Endothelial cell of umbilical vein (primary cell): ENCODE data around the gene HTR6. TPM values are rescaled to one million over a fixed set of nuclear protein-coding genes. Genes with fewer than 3 reads are reported as not detected.

Source experiments
- Bru-seq: library from RNA; stranded (reverse); fragments of 400-500 nt; gene quantifications from one replicate; lab custom pipeline; 2021; lab: Mats Ljungman, UMichigan
- BruChase-seq, 2 experiments: library from RNA; stranded (reverse); fragments of 400-500 nt; gene quantifications; one replicate each; lab custom pipeline; 2021; lab: Mats Ljungman, UMichigan
- BruUV-seq: library from RNA; stranded (reverse); fragments of 400-500 nt; replicated peaks from 2 replicates; lab custom pipeline; 2021; lab: Mats Ljungman, UMichigan
- CTCF ChIA-PET: fragments of 300-600, 350-600 bp; sonication (Branson Sonifier 250); formaldehyde crosslinking; loops from one replicate; lab custom pipeline; 2021; ENCODE audit warnings: antibody characterized with exemption, inconsistent platforms; lab: Charles Lee
- POLR2A ChIA-PET: fragments of 300-600, 350-600 bp; sonication (Branson Sonifier 250); formaldehyde crosslinking; loops from one replicate; lab custom pipeline; 2021; ENCODE audit warnings: antibody characterized with exemption, inconsistent platforms; lab: Charles Lee
- DNase-seq: peaks from one replicate; pipeline ENCODE4 v3.0.0-alpha.2; 2011; ENCODE audit warnings: low read depth, low spot score
- FAIRE-seq: peaks from 2 replicates; lab custom pipeline; 2011; peaks lifted over from hg19 to GRCh38; lab: Jason Lieb, UNC
- H2AFZ ChIP-seq: 2 replicates; pipeline ENCODE4 v1.6.0; 2012; ENCODE audit warnings: low read depth, low read length, control low read depth, inconsistent platforms
- H3K27ac ChIP-seq: 2 replicates; pipeline ENCODE4 v1.5.1; 2011; ENCODE audit warnings: low read depth, mild to moderate bottlenecking, control low read depth, low read length, moderate library complexity; ENCODE audit not compliant: insufficient read depth
- H3K27me3 ChIP-seq, 2 experiments: 2 replicates each; pipeline versions ENCODE4 v1.6.0 to v1.6.1; 2011; ENCODE audit warnings: low read length in 2 of 2, mixed read lengths in 1 of 2; ENCODE audit not compliant: control insufficient read depth in 2 of 2, insufficient read depth in 2 of 2
- H3K36me3 ChIP-seq, 2 experiments: 2 replicates in 1 of 2; 3 replicates in 1 of 2; pipeline ENCODE4 v1.5.1; 2011; ENCODE audit warnings: low read length in 2 of 2, mild to moderate bottlenecking in 1 of 2, moderate library complexity in 1 of 2; ENCODE audit not compliant: control insufficient read depth in 2 of 2, insufficient read depth in 2 of 2; ENCODE audit errors: extremely low read depth in 1 of 2
- H3K4me1 ChIP-seq: 3 replicates; pipeline ENCODE4 v1.5.1; 2011; ENCODE audit warnings: mild to moderate bottlenecking, low read length; ENCODE audit not compliant: control insufficient read depth, insufficient read depth; ENCODE audit errors: extremely low read depth
- H3K4me2 ChIP-seq: 2 replicates; pipeline ENCODE4 v1.6.1; 2011; ENCODE audit warnings: low read length, control low read depth, mixed read lengths; ENCODE audit not compliant: insufficient read depth
- H3K4me3 ChIP-seq, 3 experiments: fragments of 200-600 bp in 1 of 3; sonication (generic), shearing (Covaris generic) in 1 of 3; replicated peaks in 1 of 3; 2 replicates each; pipeline ENCODE4 v1.5.1; 2011 to 2016; ENCODE audit warnings: control low read depth in 3 of 3, low read length in 3 of 3, mild to moderate bottlenecking in 2 of 3, inconsistent platforms in 1 of 3, low read depth in 1 of 3, moderate library complexity in 1 of 3; ENCODE audit not compliant: insufficient read depth in 1 of 3
- H3K79me2 ChIP-seq: 2 replicates; pipeline ENCODE4 v1.6.0; 2012; ENCODE audit warnings: low read length, inconsistent platforms; ENCODE audit not compliant: control insufficient read depth, insufficient read depth
- H3K9ac ChIP-seq: replicated peaks from 2 replicates; pipeline ENCODE3; 2011; ENCODE audit warnings: low read length, control low read depth; ENCODE audit not compliant: insufficient read depth; ENCODE audit errors: extremely low read depth
- H3K9me1 ChIP-seq: replicated peaks from 3 replicates; pipeline ENCODE4 v1.6.0; 2011; ENCODE audit warnings: mild to moderate bottlenecking, low read length; ENCODE audit not compliant: control insufficient read depth, insufficient read depth; ENCODE audit errors: extremely low read depth
- H3K9me3 ChIP-seq: replicated peaks from 2 replicates; pipeline ENCODE4 v1.5.1; 2012; ENCODE audit warnings: low read length, inconsistent platforms; ENCODE audit not compliant: control insufficient read depth, insufficient read depth
- H4K20me1 ChIP-seq: replicated peaks from 2 replicates; pipeline ENCODE3; 2011; ENCODE audit warnings: mild to moderate bottlenecking, low read length; ENCODE audit not compliant: control insufficient read depth, insufficient read depth; ENCODE audit errors: extremely low read depth
- EZH2 ChIP-seq: IDR thresholded peaks from 2 replicates; pipeline ENCODE4 v1.6.1; 2012; ENCODE audit warnings: borderline replicate concordance, low read depth, mild to moderate bottlenecking, moderate library complexity, low read length, inconsistent platforms; ENCODE audit not compliant: severe bottlenecking
- FOS ChIP-seq: IDR thresholded peaks from 2 replicates; pipeline ENCODE4 v1.6.1; 2011; ENCODE audit warnings: mild to moderate bottlenecking, low read length, moderate library complexity, borderline replicate concordance; ENCODE audit not compliant: insufficient read depth
- JUN ChIP-seq: IDR thresholded peaks from 2 replicates; pipeline ENCODE4 v1.6.1; 2011; ENCODE audit warnings: borderline replicate concordance, low read depth; ENCODE audit not compliant: insufficient read length, insufficient read depth
- MYC ChIP-seq: IDR thresholded peaks from one replicate; pipeline ENCODE4 v1.6.1; 2011; ENCODE audit warnings: mild to moderate bottlenecking, low read depth, low read length
- dilution Hi-C: fragments of 300-500 bp; cut with MboI; formaldehyde crosslinking; loops from one replicate; pipeline ENCODE4 v1.15.0; 2019; ENCODE audit warnings: low sequenced_read_pairs; ENCODE audit not compliant: extremely low pct_ligation_motif_present
- intact Hi-C: fragments of 100-400 bp; cut with micrococcal nuclease; formaldehyde crosslinking; loops from one replicate; pipeline ENCODE4 v1.10.0; 2022
- long read RNA-seq: library from polyadenylated mRNA; stranded (forward); transcript quantifications from one replicate; pipeline ENCODE4 v2.0.0, GENCODE V29; 2021
- polyA minus RNA-seq, 3 experiments: library from RNA; depleted of rRNA, polyadenylated mRNA; stranded (reverse); fragments of >200 nt; gene quantifications; 1 replicate in 1 of 3; 2 replicates in 2 of 3; pipeline ENCODE4 v1.2.3, GENCODE V29; 2011
- polyA plus RNA-seq, 4 experiments: library from polyadenylated mRNA; depleted of rRNA in 3 of 4; stranded (reverse) in 3 of 4; unstranded in 1 of 4; fragments of >200 nt; gene quantifications; 2 replicates each; pipeline versions ENCODE4 v1.2.1 to v1.2.3, GENCODE V29; 2011 to 2012; ENCODE audit warnings: missing spikeins in 1 of 4
- total RNA-seq: library from RNA; stranded (reverse); gene quantifications from 2 replicates; pipeline ENCODE4 v1.2.3, GENCODE V29; 2021
- TF ChIP-seq, protein P1 (sequence below), 2 donors: IDR thresholded peaks; 1 replicate in 1 of 2; 2 replicates in 1 of 2; pipeline ENCODE4 v1.5.1; 2011; ENCODE audit warnings: low read length in 2 of 2, mild to moderate bottlenecking in 2 of 2, moderate library complexity in 2 of 2, control low read depth in 1 of 2, inconsistent platforms in 1 of 2, low read depth in 1 of 2; ENCODE audit not compliant: insufficient read depth in 1 of 2; ENCODE audit errors: extremely low read depth in 1 of 2
- TF ChIP-seq, protein P2 (sequence below): IDR thresholded peaks from 2 replicates; pipeline ENCODE4 v1.6.1; 2011; ENCODE audit not compliant: insufficient read depth, insufficient read length

The HTR6 gene
- total RNA-seq (not detected in 2 replicates), polyA plus RNA-seq (not detected in 2 replicates), polyA minus RNA-seq (not detected in 2 replicates), Bru-seq, nascent RNA (percentile 12 among the genes with signal in this experiment), BruChase-seq, experiment 1, labeled RNA remaining after a 6-hour chase (percentile 20 among the genes with signal in this experiment), BruChase-seq, experiment 2, labeled RNA remaining after a 2-hour chase (percentile 13 among the genes with signal in this experiment)
- polyA plus RNA-seq (2011; cell fraction: cytosol; rRNA removed), result not detected in 2 replicates
- polyA plus RNA-seq (2011; cell fraction: nucleus; rRNA removed), result not detected in 2 replicates
- polyA plus RNA-seq (2012), result not detected in 2 replicates
- not detected for polyA minus RNA-seq (2011; cell fraction: cytosol; rRNA and poly(A)+ RNA removed)
- polyA minus RNA-seq (2011; cell fraction: nucleus; rRNA and poly(A)+ RNA removed), result not detected in 2 replicates
- long read RNA-seq, result 0 reads

DNA sequence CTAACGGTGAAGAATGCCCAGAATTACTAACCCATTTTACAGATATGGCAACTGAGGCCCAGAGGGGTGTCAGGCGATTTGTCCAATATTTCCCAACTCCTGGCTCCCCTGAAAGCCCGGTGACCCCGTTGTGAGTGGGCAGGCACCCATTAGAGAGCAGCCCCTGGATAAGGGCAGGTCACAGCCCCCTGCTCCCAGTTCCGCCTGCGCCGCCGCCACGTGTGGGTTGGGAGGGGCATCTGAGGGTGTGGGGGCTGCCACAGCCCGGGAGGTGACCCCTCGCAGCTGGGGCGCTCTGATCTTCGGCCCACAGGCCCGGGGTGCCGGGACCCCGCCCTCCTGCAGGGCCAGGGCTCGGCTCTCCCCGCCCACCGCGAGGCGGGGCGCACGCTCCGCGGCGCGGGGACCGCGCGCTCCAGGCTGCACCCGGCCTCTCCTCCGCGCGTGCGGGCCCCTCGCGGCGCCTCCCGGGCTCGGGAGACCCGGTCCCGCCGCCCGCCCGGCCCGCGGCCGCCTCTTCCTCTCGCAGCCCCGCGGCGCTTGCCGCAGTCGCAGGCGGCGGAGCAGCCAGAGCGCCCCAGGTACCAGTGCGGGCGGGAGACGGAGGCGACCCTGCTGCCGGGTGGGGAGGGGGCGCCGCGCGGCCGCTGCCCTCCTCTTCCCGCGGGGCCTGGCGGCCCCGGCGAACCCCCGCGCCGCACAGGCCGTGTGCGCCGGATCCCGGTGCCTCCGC lies at the start of gene HTR6:
HTR6 (plus strand) TSS at position 423 of the 733 bp plus-strand sequence. CDS start 879 bp downstream, outside the sequence.
- no peak within 1 kb of the TSS for H3K27ac ChIP-seq
- DNase-seq, result no peak
- ChIA-PET CTCF (interaction anchor here (2.4 to 6.3 kb wide), 2 partner anchors 11 to 39 kb away, joined by 13 to 200 read pairs; no protein-coding TSS in a partner anchor), POLR2A (no interaction called here)
- intact Hi-C loops (loop anchor here (5.0 kb wide), 1 partner anchor 218 kb away; the partner anchor contains the start of gene OTUD3), dilution Hi-C loops (no loop called here)
- no peak within 1 kb of the TSS for H2AFZ ChIP-seq
- no TSS peak for BruUV-seq
- H3K9me1 ChIP-seq, result no peaks in the 10 kb centered on the region
- H3K4me3 ChIP-seq, result no peak within 1 kb of the TSS
- no peak within 1 kb of the TSS for H3K9ac ChIP-seq
- peaks cover 35 to 44% of the 10 kb centered on the region in 2 experiments for H3K27me3 ChIP-seq
- no peaks in the 10 kb centered on the region for H3K9me3 ChIP-seq
- H3K36me3 ChIP-seq, result no peaks in the 10 kb centered on the region
- FAIRE-seq, result no peak
- no peaks in the 10 kb centered on the region for H4K20me1 ChIP-seq
- H3K4me1 ChIP-seq, result peaks cover under 1% of the 10 kb centered on the region
- no peaks in the 10 kb centered on the region for H3K79me2 ChIP-seq
- H3K4me2 ChIP-seq, result no peak within 1 kb of the TSS
- peak; percentile 40 for TF ChIP-seq EZH2
- no peak for TF ChIP-seq FOS
- TF ChIP-seq JUN, result no peak
- TF ChIP-seq, protein P1, sequence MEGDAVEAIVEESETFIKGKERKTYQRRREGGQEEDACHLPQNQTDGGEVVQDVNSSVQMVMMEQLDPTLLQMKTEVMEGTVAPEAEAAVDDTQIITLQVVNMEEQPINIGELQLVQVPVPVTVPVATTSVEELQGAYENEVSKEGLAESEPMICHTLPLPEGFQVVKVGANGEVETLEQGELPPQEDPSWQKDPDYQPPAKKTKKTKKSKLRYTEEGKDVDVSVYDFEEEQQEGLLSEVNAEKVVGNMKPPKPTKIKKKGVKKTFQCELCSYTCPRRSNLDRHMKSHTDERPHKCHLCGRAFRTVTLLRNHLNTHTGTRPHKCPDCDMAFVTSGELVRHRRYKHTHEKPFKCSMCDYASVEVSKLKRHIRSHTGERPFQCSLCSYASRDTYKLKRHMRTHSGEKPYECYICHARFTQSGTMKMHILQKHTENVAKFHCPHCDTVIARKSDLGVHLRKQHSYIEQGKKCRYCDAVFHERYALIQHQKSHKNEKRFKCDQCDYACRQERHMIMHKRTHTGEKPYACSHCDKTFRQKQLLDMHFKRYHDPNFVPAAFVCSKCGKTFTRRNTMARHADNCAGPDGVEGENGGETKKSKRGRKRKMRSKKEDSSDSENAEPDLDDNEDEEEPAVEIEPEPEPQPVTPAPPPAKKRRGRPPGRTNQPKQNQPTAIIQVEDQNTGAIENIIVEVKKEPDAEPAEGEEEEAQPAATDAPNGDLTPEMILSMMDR (IDR thresholded peaks at IDR 0.05; ENCODE audit: extremely low read depth in 1 of 2, insufficient read depth in 1 of 2, low read depth in 1 of 2, low read length in 2 of 2), result no peak
- TF ChIP-seq, protein P2, sequence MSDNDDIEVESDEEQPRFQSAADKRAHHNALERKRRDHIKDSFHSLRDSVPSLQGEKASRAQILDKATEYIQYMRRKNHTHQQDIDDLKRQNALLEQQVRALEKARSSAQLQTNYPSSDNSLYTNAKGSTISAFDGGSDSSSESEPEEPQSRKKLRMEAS, result no peak
- no peak for TF ChIP-seq MYC
